ENCODE results near the gene HNF4A. TPM values are rescaled to one million over a fixed set of nuclear protein-coding genes. Genes with fewer than 3 reads are reported as not detected.

The HNF4A gene
- total RNA-seq, 4 donors from 2014 or later = under 0.01 to 0.26 TPM; not detected in 2

DNA sequence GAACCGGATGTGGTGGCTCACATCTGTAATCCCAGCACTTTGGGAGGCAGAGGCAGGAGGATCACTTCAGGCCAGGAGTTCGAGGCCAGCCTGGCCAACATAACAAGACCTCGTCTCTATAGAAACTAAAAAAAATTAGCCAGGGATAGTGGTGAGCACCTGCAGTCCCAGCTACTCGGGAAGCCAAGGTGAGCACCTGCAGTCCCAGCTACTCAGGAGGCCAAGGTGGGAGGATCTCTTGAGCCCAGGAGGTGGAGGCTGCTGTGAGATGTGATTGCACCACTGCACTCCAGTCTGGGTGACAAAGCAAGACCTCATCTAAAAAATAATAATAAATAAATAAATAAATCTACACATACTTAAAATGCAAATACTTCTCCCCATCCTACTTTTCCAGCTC lies 65.0 kb downstream of the HNF4A start:
- Histone ChIP-seq H3K36me3 (no peaks in the 10 kb centered on the region), H3K4me1 (no peaks in the 10 kb centered on the region), H3K27ac (no peak overlapping the region), H3K27me3 (no peaks in the 10 kb centered on the region), H3K4me3 (no peak overlapping the region), H3K9me3 (no peaks in the 10 kb centered on the region)
- no peak for DNase-seq
- TF ChIP-seq POLR2A (IDR thresholded peaks at IDR 0.05) = no peak
- TF ChIP-seq, protein P1, sequence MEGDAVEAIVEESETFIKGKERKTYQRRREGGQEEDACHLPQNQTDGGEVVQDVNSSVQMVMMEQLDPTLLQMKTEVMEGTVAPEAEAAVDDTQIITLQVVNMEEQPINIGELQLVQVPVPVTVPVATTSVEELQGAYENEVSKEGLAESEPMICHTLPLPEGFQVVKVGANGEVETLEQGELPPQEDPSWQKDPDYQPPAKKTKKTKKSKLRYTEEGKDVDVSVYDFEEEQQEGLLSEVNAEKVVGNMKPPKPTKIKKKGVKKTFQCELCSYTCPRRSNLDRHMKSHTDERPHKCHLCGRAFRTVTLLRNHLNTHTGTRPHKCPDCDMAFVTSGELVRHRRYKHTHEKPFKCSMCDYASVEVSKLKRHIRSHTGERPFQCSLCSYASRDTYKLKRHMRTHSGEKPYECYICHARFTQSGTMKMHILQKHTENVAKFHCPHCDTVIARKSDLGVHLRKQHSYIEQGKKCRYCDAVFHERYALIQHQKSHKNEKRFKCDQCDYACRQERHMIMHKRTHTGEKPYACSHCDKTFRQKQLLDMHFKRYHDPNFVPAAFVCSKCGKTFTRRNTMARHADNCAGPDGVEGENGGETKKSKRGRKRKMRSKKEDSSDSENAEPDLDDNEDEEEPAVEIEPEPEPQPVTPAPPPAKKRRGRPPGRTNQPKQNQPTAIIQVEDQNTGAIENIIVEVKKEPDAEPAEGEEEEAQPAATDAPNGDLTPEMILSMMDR (IDR thresholded peaks at IDR 0.05) = no peak
- intact Hi-C loops (cut with DNase I; ENCODE audit: low total_unique reads) = no loop called here

DNA sequence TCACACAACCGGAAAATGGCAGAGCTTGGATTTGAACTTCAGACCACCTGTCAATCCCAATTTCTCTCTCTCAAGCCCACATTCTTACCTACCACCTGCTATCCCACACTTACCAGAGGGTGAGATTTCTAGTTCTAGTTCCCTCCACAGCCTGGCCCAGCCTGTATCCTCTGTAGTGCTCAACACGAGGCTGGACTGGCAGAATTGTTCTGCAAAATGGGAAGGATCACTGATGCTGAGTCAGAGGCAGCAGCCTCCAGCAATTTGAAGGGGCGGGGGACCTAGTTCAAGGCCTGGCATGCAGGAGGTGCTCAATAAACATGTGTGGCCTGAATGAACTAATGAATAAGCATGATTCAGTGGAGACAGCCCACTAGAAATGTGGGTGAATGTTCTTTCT lies 66.6 kb downstream of the HNF4A start:
- DNase-seq = no peak
- no peak overlapping the region for H3K4me3 ChIP-seq

DNA sequence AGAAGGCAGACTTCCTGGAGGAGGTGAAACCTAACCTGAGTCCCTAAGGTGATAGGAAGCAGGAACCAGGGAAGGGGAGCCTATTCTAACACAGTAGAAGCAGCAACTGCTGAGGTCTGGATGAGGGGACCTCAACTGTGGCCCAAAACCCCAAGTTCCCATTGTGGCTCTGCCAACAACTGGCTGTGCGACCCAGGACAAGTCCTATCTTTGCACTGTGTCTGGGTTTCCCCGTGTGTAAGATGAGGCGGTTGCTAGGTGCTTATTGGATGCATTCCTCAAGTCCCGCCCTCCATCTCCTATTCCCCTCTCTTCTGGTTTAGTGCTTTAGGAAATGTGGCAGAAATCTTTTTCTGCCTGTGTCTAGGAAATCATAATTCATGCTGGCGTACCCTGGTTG lies 68.0 kb downstream of the HNF4A start:
- H3K9me3 ChIP-seq = no peaks in the 10 kb centered on the region
- TF ChIP-seq, protein P1 (IDR thresholded peaks at IDR 0.05) = no peak
- TF ChIP-seq POLR2A (IDR thresholded peaks at IDR 0.05) = no peak
- DNase-seq = no peak
- H3K4me1 ChIP-seq = no peaks in the 10 kb centered on the region
- intact Hi-C loops (cut with DNase I; ENCODE audit: low total_unique reads) = no loop called here
- H3K36me3 ChIP-seq = no peaks in the 10 kb centered on the region
- no peak overlapping the region for H3K27ac ChIP-seq
- no peak overlapping the region for H3K4me3 ChIP-seq
- H3K27me3 ChIP-seq = no peaks in the 10 kb centered on the region

More for the DNA sequence above, 66.6 kb downstream of the HNF4A start:
- intact Hi-C loops (cut with DNase I; ENCODE audit: low total_unique reads) = no loop called here
- Histone ChIP-seq H3K27ac (no peak overlapping the region), H3K27me3 (no peaks in the 10 kb centered on the region), H3K9me3 (no peaks in the 10 kb centered on the region), H3K36me3 (no peaks in the 10 kb centered on the region), H3K4me1 (no peaks in the 10 kb centered on the region)
- TF ChIP-seq, protein P1 (IDR thresholded peaks at IDR 0.05) = no peak
- no peak for TF ChIP-seq POLR2A (IDR thresholded peaks at IDR 0.05)

DNA sequence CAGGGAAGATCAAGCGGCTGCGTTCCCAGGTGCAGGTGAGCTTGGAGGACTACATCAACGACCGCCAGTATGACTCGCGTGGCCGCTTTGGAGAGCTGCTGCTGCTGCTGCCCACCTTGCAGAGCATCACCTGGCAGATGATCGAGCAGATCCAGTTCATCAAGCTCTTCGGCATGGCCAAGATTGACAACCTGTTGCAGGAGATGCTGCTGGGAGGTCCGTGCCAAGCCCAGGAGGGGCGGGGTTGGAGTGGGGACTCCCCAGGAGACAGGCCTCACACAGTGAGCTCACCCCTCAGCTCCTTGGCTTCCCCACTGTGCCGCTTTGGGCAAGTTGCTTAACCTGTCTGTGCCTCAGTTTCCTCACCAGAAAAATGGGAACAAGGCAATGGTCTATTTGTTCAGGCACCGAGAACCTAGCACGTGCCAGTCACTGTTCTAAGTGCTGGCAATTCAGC lies 68.6 kb downstream of the HNF4A start:
- Histone ChIP-seq H3K4me3 (no peak overlapping the region), H3K27ac (no peak overlapping the region), H3K4me1 (no peaks in the 10 kb centered on the region), H3K9me3 (no peaks in the 10 kb centered on the region), H3K27me3 (no peaks in the 10 kb centered on the region), H3K36me3 (no peaks in the 10 kb centered on the region)
- no peak for DNase-seq
- TF ChIP-seq POLR2A (IDR thresholded peaks at IDR 0.05) = no peak
- TF ChIP-seq, protein P1 (IDR thresholded peaks at IDR 0.05) = no peak
- intact Hi-C loops (cut with DNase I; ENCODE audit: low total_unique reads) = no loop called here

DNA sequence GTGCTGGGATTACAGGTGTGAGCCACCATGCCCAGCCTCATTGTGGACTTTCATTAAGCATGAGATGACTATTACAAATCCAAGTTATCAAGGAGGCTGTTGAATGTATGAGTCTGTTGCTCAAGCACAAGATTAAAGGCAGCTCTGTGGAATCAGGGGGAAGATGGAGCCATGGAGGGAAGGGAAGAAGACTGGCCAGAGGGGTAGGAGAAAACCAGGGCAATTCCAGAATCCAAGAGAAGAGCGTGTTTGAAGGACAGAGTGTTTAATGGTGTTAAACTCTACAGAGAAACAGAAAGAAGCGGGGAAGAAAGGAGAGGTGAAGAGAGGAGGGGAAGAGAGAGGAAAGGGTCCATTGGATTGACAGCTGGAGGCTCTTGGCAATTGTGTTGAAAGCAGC lies 70.4 kb downstream of the HNF4A start:
- TF ChIP-seq POLR2A (IDR thresholded peaks at IDR 0.05) = no peak
- TF ChIP-seq, protein P1 (IDR thresholded peaks at IDR 0.05) = no peak
- Histone ChIP-seq H3K36me3 (no peaks in the 10 kb centered on the region), H3K9me3 (no peaks in the 10 kb centered on the region), H3K4me1 (no peaks in the 10 kb centered on the region), H3K27me3 (no peaks in the 10 kb centered on the region), H3K27ac (no peak overlapping the region), H3K4me3 (no peak overlapping the region)
- intact Hi-C loops (cut with DNase I; ENCODE audit: low total_unique reads) = no loop called here
- DNase-seq = no peak

Data from uterus (tissue), 4 donors.